HG02798 (cell line): ENCODE results near the gene COL6A1.
"Not testable (repeated sequence)": the region's sequence is repeated elsewhere in the genome, so short reads cannot be mapped to it uniquely, and the experiment has no call there.

ENCODE experiments used
- ATAC-seq: cut with Tn5 transposase; IDR thresholded peaks from one replicate; pipeline ENCODE4 v1.9.1; 2021; ENCODE audit warnings: mild to moderate bottlenecking; ENCODE audit not compliant: unreplicated experiment, poor library complexity

The COL6A1 gene

GRCh38 chr21:46039891-46040660 is 58.5 kb downstream of the COL6A1 start:
- no peak for ATAC-seq

GRCh38 chr21:46040707-46041106 is 59.1 kb downstream of the COL6A1 start:
- no peak for ATAC-seq

GRCh38 chr21:46041183-46041582 is 59.6 kb downstream of the COL6A1 start:
- ATAC-seq: no peak

- no peak for ATAC-seq
Measured at GRCh38 chr21:46045154-46045553, 63.6 kb downstream of the COL6A1 start.

GRCh38 chr21:46046471-46046870 is 64.9 kb downstream of the COL6A1 start:
- ATAC-seq: no peak

GRCh38 chr21:46046906-46047305 is 65.3 kb downstream of the COL6A1 start:
- not testable (repeated sequence) for ATAC-seq

- ATAC-seq: no peak
Measured at GRCh38 chr21:46048926-46049889, 67.6 kb downstream of the COL6A1 start.

- no peak for ATAC-seq
Measured at GRCh38 chr21:46049890-46050667, 68.5 kb downstream of the COL6A1 start.

- no peak for ATAC-seq
Measured at GRCh38 chr21:46050668-46051378, 69.3 kb downstream of the COL6A1 start.

- no peak for ATAC-seq
Measured at GRCh38 chr21:46051379-46051770, 69.8 kb downstream of the COL6A1 start.

GRCh38 chr21:46051821-46052675 is 70.5 kb downstream of the COL6A1 start:
- ATAC-seq: no peak

GRCh38 chr21:46052703-46053651 is 71.4 kb downstream of the COL6A1 start:
- ATAC-seq: no peak

- no peak for ATAC-seq
Measured at GRCh38 chr21:46054031-46054430, 72.5 kb downstream of the COL6A1 start.

- no peak for ATAC-seq
Measured at GRCh38 chr21:46054451-46054881, 72.9 kb downstream of the COL6A1 start.
